Stimulated activated memory B cell treated with anti-CD40 and anti-IgM and Interleukin-4, amounts not matched to agents 10 μg/mL and 1 μg/mL and 100 μg/mL, for 72 hours (primary cell): Measurements from ENCODE around the gene NR2E1.

Source experiments
- ATAC-seq: fragments of 150-1000 bp; cut with Tn5 transposase; 2 replicates; pipeline ENCODE4 v1.10.0; 2021
- H3K27ac Mint-ChIP-seq: one replicate; pipeline ENCODE4 v1.8.0; 2022; ENCODE audit warnings: mild to moderate bottlenecking, mixed read lengths
- H3K27me3 Mint-ChIP-seq: one replicate; pipeline ENCODE4 v1.8.0; 2022; ENCODE audit warnings: mixed read lengths
- H3K36me3 Mint-ChIP-seq: one replicate; pipeline ENCODE4 v1.8.0; 2022; ENCODE audit warnings: mixed read lengths
- H3K4me1 Mint-ChIP-seq: one replicate; pipeline ENCODE4 v1.8.0; 2022; ENCODE audit warnings: mixed read lengths
- H3K4me3 Mint-ChIP-seq: one replicate; pipeline ENCODE4 v1.8.0; 2022; ENCODE audit warnings: mild to moderate bottlenecking, moderate library complexity, mixed read lengths
- H3K9me3 Mint-ChIP-seq: one replicate; pipeline ENCODE4 v1.8.0; 2022; ENCODE audit warnings: mixed read lengths

NR2E1 gene

GRCh38 chr6:108164815-108165706 lies 761 bp upstream of the NR2E1 start:
- ATAC-seq: no peak
- H3K9me3 Mint-ChIP-seq: no peaks in the 10 kb centered on the region
- peaks cover 100% of the 10 kb centered on the region for H3K27me3 Mint-ChIP-seq
- H3K4me3 Mint-ChIP-seq: peak overlapping the region; percentile 26
- H3K4me1 Mint-ChIP-seq: peaks cover 54% of the 10 kb centered on the region
- H3K36me3 Mint-ChIP-seq: no peaks in the 10 kb centered on the region
- H3K27ac Mint-ChIP-seq: no peak overlapping the region

- H3K4me1 Mint-ChIP-seq: peaks cover 64% of the 10 kb centered on the region
- no peak for ATAC-seq
Observed at GRCh38 chr6:108166664-108167448, 1.0 kb downstream of the NR2E1 start.

DNA sequence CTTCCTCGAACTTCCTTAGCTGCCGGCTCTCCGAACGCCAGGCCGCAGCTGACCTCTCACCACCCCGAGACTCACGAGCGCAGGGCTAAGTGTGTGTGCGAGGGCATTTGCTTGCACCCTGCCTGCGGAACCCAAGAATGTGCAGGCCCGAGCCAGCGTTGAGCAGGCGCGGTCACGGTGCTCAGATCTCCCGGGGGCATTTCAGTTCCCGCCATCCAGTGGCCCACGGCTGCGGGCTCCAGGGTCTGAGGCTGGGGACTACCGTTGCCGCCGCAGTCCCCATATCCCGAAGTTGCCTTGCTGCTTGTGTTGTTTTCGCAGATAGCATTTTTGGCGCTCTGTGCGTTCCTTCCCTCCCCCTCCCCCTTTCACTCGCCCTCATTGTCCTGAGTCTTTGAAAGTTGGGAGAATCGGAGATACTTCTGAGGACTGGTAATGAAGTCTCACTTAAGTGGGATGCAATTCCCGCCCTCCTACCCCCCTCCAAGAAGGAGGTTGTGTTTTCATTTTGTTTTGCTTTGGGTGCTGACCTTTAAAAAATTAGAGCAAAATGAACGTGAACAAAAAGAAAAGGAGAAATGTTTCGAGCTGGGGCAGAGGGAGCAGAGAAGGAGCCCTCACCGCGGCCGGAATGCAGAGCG lies 1.7 kb downstream of the NR2E1 start:
- H3K27ac Mint-ChIP-seq: no peak overlapping the region
- H3K4me1 Mint-ChIP-seq: peaks cover 64% of the 10 kb centered on the region
- H3K4me3 Mint-ChIP-seq: peak overlapping the region; percentile 72
- no peaks in the 10 kb centered on the region for H3K36me3 Mint-ChIP-seq
- H3K27me3 Mint-ChIP-seq: peaks cover 100% of the 10 kb centered on the region
- ATAC-seq: no peak
- no peaks in the 10 kb centered on the region for H3K9me3 Mint-ChIP-seq

More at GRCh38 chr6:108166664-108167448, 1.0 kb downstream of the NR2E1 start:
- H3K9me3 Mint-ChIP-seq: no peaks in the 10 kb centered on the region
- no peak overlapping the region for H3K27ac Mint-ChIP-seq
- no peaks in the 10 kb centered on the region for H3K36me3 Mint-ChIP-seq
- peak overlapping the region; percentile 72 for H3K4me3 Mint-ChIP-seq
- peaks cover 100% of the 10 kb centered on the region for H3K27me3 Mint-ChIP-seq

- no peak for ATAC-seq
- peaks cover 100% of the 10 kb centered on the region for H3K27me3 Mint-ChIP-seq
- H3K36me3 Mint-ChIP-seq: no peaks in the 10 kb centered on the region
- H3K27ac Mint-ChIP-seq: no peak overlapping the region
- no peaks in the 10 kb centered on the region for H3K9me3 Mint-ChIP-seq
- peak overlapping the region; percentile 72 for H3K4me3 Mint-ChIP-seq
- H3K4me1 Mint-ChIP-seq: peaks cover 64% of the 10 kb centered on the region
Observed at GRCh38 chr6:108168090-108168463, 2.3 kb downstream of the NR2E1 start.

DNA sequence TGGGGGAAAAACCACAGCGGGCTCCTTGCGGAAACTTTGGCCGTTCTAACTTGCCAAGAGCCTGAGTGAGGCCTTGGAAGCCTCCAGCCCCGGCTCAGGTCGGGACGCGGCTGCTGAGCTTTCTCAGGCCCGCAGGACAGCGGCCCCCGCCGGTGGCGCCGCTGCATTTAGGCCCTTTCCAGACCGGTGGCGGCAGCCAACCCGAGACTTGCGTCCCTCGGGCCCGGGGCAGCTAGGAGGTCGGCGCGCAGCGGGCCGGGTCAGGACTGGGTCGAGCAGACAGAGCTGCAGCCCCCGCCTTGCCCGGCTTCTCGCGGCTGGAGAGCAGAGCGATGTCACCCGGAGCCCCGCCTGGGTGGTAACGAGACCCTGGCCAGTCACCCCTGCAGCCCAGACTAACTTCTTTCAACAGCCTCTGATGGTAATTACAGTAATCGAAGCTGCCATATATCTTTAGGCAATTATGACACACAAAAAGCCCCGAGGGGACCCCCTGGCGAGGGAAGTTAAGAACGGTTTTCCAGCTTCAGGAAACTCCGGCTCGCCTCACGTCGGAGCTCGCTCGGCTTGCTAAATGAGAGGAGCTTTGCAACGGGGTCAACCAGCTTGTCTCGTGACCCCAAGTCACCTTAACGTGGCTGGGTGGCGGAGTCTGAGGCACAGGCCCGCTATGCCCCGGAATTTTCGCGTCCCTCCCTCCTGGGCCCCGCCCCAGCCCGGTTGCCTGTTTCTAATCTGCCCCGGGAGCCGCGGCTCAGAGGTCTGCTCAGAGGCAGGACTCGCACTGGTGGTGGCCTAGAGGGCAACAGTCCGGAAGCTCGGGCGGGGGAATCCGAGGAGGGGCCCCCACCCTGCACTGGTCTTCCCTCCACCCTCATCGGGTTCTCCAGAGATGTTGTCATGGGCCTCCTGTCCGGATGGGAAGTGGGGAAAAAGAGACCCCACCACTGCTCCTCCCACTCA lies 3.0 kb downstream of the NR2E1 start:
- Mint-ChIP-seq H3K27me3 (peaks cover 100% of the 10 kb centered on the region), H3K9me3 (no peaks in the 10 kb centered on the region), H3K4me1 (peaks cover 58% of the 10 kb centered on the region), H3K36me3 (no peaks in the 10 kb centered on the region), H3K27ac (no peak overlapping the region), H3K4me3 (peak overlapping the region; percentile 72)
- ATAC-seq: peak; percentile 45

DNA sequence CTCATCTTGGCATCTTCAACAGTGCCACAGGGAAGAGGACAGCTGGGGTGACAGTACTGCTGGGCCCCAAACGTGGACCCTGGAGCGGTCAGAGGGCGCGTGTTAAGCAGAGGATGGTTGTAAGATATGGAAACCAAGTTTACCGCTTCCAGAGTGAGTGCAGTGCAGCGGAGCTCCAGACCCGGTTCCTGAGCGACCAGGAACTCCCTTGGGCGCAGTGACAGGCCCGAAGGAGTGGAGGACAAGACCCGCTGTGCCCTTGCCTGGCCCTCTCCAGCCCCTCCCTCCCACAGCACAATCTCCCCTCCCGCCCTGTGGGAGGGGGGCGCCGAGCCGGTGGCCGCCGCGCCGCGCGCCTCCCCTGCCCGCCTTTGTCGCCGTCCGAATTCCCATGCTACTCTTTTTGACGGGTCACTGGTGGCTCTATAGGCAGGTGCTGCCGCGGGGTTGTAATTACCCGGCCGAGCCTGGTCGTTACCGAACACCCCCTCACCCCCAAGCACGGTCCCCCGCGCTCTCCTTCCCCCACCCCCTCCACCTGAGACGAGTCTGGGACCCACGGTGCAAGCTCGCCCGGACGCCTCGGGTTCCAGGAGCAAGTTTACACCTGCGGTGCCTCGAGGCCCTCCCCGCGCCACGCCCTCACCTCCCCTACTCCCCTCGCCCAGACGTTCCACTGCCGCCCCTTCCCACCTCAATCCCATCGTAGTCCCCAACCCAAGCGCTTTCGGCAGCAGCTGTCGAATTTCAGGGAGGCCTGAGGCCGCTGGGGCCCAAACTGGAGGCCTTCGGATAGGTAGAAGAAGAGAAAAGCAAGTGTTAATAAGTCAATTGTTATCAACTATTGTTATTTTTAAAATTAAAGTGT lies 3.9 kb downstream of the NR2E1 start:
- peaks cover 100% of the 10 kb centered on the region for H3K27me3 Mint-ChIP-seq
- H3K36me3 Mint-ChIP-seq: no peaks in the 10 kb centered on the region
- no peak for ATAC-seq
- H3K4me1 Mint-ChIP-seq: peaks cover 57% of the 10 kb centered on the region
- no peaks in the 10 kb centered on the region for H3K9me3 Mint-ChIP-seq
- H3K4me3 Mint-ChIP-seq: peak overlapping the region; percentile 72
- no peak overlapping the region for H3K27ac Mint-ChIP-seq

- Mint-ChIP-seq H3K27me3 (peaks cover 100% of the 10 kb centered on the region), H3K4me3 (no peak overlapping the region), H3K36me3 (no peaks in the 10 kb centered on the region), H3K9me3 (no peaks in the 10 kb centered on the region), H3K4me1 (peaks cover 61% of the 10 kb centered on the region), H3K27ac (no peak overlapping the region)
- ATAC-seq: no peak
Observed at GRCh38 chr6:108170332-108171290, 4.8 kb downstream of the NR2E1 start.

DNA sequence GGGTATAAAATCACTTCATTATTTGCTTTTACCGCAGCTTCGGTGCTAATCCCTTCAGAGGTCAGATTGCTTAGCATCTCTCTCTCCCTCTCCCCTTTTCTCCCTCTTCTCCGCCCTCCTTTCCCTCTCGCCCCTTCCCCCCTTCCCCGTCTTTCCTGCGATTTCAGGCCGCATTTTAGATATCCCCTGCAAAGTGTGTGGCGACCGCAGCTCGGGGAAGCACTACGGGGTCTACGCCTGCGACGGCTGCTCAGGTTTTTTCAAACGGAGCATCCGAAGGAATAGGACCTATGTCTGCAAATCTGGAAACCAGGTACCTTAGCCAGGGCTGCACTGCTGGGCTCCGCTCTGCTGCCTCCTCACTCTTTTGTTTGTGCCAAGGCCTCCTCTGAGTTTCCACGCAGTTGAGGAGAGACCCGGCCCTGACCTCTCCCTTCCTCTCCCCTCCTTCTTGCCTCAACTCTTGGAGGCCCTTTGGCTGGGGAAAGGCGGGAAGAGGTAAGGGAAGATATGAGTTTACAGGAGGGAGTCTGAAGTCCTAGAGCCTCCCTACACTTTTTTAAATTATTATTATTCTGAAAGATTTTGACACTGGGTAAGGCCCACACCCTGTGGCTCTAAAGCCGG lies 5.6 kb downstream of the NR2E1 start:
- Mint-ChIP-seq H3K4me1 (peaks cover 61% of the 10 kb centered on the region), H3K27ac (no peak overlapping the region), H3K9me3 (no peaks in the 10 kb centered on the region), H3K4me3 (peak overlapping the region; percentile 8), H3K36me3 (no peaks in the 10 kb centered on the region), H3K27me3 (peaks cover 100% of the 10 kb centered on the region)
- no peak for ATAC-seq

DNA sequence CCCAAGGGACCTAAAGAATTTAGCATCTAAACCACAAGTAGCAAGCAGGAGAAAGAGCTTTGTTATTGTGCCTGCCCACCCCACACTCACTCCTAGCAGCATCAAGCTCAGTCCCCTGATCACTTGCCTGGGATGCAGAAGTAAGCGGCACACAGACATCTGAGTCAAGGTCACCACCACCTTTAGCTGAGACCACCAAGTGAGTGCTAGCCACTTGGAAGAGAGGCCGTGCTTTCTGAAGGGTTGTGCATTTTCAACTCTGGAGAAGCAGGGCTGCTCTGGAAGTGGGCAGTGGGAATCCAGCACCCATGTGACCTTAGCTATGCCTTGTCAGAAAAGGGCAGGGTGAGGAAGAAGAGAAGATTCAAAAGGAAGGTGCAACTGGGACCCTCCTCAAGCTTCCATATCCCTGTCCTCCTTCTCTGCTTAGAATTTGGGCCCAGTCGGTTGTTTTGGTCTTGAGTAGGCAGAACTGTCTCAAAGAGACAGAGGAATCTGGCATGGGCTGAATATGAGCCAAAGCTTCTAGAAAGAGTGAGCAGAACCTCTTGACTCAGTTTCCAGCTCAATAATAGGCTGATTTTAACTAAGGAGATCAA lies 6.2 kb downstream of the NR2E1 start:
- Mint-ChIP-seq H3K9me3 (no peaks in the 10 kb centered on the region), H3K4me3 (no peak overlapping the region), H3K27me3 (peaks cover 100% of the 10 kb centered on the region), H3K36me3 (no peaks in the 10 kb centered on the region), H3K4me1 (peaks cover 61% of the 10 kb centered on the region), H3K27ac (no peak overlapping the region)
- ATAC-seq: no peak

DNA sequence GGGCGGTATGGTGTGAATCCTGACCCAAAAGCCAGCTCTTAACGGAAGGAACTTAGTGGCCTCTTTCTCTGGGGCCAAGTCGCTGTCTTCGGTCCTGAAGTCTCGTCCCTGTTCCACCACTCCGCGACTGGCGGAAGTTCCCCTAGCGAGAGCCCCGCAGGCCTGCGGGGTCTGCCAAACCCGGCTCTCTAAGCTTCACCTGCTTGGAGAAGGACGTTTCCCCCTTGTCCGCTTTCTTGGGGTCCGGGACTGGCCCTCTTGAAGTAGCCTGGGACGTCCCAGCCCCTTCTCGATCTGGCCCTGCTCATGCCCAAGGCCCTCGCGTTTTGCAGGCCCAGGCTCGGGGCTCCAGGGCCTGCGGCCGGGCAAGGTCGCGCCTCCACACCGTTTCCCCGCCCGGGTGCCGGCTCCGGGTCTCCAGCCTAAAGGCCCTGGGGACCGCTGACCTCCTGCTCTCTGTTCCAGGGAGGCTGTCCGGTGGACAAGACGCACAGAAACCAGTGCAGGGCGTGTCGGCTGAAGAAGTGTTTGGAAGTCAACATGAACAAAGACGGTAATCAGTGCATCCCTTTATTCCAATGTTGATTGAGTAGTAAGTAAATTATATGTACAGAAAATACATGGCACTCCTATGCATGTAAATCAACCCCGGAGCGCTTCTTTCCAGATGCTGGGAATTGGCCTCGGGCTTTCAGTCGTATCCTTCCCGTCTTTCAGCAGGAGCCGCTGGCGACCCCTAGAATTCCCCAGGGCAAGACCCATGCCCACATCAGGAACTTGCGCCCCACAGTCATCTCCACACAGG lies 8.8 kb downstream of the NR2E1 start:
- Mint-ChIP-seq H3K9me3 (no peaks in the 10 kb centered on the region), H3K27me3 (peaks cover 92% of the 10 kb centered on the region), H3K36me3 (no peaks in the 10 kb centered on the region), H3K27ac (no peak overlapping the region), H3K4me3 (no peak overlapping the region), H3K4me1 (peaks cover 40% of the 10 kb centered on the region)
- no peak for ATAC-seq

DNA sequence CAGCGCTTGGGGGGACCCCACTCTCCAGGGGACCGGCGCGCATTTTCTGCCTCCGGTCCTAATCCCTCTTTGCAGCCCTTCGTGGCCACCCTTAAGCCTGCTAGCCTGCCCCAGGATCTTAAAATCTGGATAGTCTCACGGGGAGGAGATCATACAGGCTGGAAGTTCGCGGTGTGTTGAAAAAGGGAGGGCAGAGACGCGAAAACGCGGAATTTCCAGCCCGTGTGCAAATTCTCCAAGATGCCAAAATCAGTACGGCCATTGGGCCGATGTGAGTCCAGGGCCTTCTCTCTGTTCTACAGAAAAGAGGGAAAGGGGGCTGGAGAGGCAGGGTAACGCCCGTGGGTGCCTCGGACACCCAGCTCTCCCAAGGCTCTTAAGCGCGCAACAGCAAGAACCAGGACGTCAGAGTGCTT lies 9.4 kb downstream of the NR2E1 start:
- H3K36me3 Mint-ChIP-seq: no peaks in the 10 kb centered on the region
- ATAC-seq: no peak
- no peak overlapping the region for H3K27ac Mint-ChIP-seq
- peak overlapping the region; percentile 53 for H3K4me3 Mint-ChIP-seq
- peaks cover 41% of the 10 kb centered on the region for H3K4me1 Mint-ChIP-seq
- peaks cover 91% of the 10 kb centered on the region for H3K27me3 Mint-ChIP-seq
- no peaks in the 10 kb centered on the region for H3K9me3 Mint-ChIP-seq
